Choroid plexus epithelial cell (primary cell): ENCODE results near the gene SUPT20H.
A peak's percentile ranks its signal among the peaks of the same experiment; 100 is the strongest.

Source experiments
- DNase-seq: peaks from one replicate; pipeline ENCODE4 v3.0.0-alpha.2; 2010; ENCODE audit warnings: low read depth
- H3K4me3 ChIP-seq: 2 replicates; pipeline ENCODE4 v1.5.1; 2011; ENCODE audit warnings: low read depth, mild to moderate bottlenecking, control low read depth, low read length, moderate library complexity
- TF ChIP-seq, protein P1 (sequence below): conservative IDR thresholded peaks from 2 replicates; pipeline ENCODE4 v1.5.1; 2011; ENCODE audit warnings: low read depth, mild to moderate bottlenecking, control low read depth, inconsistent platforms, low read length, moderate library complexity

SUPT20H gene

DNA sequence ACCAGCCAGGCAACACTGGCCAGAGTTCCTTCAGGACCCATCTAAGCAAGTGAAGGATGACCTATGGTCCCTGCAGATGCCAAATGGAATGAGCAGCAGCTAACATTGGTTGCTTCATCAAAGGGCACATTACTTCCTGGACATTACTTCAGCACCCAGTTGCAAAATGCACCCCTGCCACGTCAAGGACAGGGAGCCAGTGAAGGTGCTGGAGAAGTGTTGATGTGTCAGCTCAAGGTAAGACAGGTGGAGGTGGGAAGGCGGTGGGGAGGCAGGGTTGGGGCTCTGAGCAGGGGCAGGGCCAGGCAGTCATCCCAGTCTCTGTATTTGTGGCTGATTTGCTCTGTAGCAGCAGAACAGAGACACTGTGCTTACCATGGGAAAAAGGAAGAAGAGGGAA is 31.4 kb upstream of the SUPT20H start:
- H3K4me3 ChIP-seq: no peak overlapping the region
- TF ChIP-seq, protein P1, sequence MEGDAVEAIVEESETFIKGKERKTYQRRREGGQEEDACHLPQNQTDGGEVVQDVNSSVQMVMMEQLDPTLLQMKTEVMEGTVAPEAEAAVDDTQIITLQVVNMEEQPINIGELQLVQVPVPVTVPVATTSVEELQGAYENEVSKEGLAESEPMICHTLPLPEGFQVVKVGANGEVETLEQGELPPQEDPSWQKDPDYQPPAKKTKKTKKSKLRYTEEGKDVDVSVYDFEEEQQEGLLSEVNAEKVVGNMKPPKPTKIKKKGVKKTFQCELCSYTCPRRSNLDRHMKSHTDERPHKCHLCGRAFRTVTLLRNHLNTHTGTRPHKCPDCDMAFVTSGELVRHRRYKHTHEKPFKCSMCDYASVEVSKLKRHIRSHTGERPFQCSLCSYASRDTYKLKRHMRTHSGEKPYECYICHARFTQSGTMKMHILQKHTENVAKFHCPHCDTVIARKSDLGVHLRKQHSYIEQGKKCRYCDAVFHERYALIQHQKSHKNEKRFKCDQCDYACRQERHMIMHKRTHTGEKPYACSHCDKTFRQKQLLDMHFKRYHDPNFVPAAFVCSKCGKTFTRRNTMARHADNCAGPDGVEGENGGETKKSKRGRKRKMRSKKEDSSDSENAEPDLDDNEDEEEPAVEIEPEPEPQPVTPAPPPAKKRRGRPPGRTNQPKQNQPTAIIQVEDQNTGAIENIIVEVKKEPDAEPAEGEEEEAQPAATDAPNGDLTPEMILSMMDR: no peak
- DNase-seq: peak; percentile 16

DNA sequence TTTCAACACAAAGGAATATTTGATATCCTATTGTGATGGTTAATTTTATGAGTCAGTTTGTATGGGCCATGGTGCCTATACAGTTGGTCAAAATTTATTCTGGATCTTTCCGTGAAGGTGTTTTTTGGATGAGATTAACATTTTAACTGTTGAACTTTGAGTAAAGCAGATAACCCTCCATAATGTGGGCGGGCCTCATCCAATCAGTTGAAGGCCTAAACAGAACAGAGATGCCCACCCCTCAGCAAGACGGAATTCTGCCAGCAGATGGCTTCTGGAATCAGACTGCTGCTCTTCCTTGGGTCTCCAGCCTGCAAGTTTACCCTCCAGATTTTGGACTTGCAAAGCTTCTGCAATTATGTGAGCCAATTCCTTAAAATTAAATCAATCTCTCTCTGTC is 30.0 kb upstream of the SUPT20H start:
- H3K4me3 ChIP-seq: no peak overlapping the region

DNA sequence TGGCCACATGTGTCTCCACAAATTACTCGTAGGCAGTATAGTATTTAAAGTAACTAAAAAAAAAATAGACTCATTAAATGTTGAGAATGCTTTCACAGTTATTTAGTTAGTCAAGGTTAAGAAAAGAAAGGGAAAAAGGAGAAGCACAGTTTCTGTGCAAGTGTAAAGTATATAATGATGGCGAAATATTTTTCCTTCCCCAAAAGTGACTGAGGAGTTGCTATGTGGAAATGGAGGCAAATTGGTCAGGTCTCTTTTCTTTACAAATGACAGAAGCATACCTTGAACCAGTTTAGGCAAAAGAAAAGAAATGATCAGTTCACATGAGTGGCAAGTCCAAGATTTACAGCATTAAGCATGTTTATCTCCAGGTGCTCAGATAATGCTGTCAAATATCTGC is 28.0 kb upstream of the SUPT20H start:
- TF ChIP-seq, protein P1: no peak
- DNase-seq: no peak
- H3K4me3 ChIP-seq: no peak overlapping the region

More for the DNA sequence above, 30.0 kb upstream of the SUPT20H start:
- DNase-seq: no peak
- TF ChIP-seq, protein P1: no peak

DNA sequence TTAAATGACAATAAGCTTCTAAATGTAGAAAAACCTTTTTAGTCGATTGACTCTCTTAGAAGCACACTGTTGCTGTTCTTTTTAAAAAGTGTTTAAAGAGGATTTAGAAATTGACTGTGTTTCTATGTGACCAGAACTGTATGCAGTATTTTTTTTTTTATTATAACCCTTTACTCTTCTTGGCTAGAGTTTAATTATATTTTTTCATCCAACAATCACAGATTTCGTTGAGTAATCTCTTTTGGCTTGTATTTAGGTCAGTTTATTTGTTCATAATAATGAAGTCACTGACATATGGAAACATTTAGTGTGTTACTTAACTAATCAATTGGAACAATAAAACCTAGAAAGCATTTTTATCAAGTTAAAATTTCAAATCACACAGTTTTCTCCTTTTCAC is 26.1 kb upstream of the SUPT20H start:
- H3K4me3 ChIP-seq: no peak overlapping the region
- DNase-seq: no peak
- TF ChIP-seq, protein P1: no peak

DNA sequence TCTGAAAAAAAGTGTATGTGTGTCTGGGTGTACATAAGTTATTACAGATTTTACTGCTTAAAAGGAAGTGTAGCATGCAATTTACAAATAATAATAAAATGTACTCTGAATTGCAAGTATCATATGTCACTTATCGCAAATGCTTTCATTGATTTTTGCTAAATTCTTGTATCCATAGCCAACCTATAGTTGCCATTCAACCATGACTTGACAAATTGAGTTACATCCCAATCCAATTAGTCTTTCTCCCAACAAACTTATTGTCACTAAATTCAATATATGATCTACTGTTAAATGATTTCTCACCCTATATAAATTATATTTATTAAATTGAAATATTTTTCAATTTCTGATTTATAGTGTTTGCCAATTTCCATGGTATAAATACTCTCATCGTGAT is 17.3 kb upstream of the SUPT20H start:
- H3K4me3 ChIP-seq: no peak overlapping the region
- TF ChIP-seq, protein P1: no peak

DNA sequence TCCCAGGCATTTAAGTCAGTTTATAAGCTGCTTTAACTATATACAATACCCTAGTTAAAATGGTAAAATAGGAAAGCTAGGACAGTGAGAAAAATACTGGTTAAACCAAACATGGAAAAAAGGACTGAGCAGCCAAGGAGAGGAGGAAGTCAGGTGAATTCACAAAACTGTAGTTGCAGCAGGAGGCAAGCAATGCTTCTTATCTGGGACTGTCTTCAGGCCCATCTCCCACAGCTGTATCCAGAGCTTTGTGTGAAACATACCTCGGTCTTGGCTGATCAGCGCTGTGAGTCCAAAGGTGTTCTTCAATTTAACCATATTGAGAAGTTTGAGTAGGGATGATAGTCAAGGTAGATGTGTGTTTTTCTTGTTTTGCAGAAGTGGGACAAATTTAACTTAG is 15.7 kb upstream of the SUPT20H start:
- H3K4me3 ChIP-seq: no peak overlapping the region
- TF ChIP-seq, protein P1: no peak
- no peak for DNase-seq

More for the DNA sequence above, 17.3 kb upstream of the SUPT20H start:
- no peak for DNase-seq

DNA sequence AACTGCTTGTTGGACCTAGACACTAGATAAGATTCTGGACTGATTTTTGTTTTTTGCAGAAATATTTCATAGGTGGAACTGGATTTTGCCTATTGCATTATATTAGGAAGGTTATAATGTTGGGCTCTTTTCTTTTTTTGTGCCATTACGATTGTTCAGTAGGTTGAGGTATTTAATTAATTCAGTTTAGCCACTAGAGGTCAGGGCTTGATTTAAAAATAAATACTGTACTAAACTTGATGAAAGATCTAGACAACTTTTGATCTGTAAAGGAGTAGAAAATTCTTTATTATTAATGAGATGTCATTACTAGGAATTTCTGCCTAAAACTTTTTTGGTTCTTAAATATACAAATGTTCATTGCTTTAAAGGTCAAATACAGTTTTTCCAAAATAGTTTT is 15.2 kb upstream of the SUPT20H start:
- peak; percentile 67 for DNase-seq
- TF ChIP-seq, protein P1: peak; percentile 40
- H3K4me3 ChIP-seq: no peak overlapping the region
